HepG2 (cell line): ENCODE results near the gene OR2B2. TPM values are rescaled to one million over a fixed set of nuclear protein-coding genes. Genes with fewer than 3 reads are reported as not detected.
A peak's percentile ranks its signal among the peaks of the same experiment; 100 is the strongest.

Experiments
- ATAC-seq: fragments of 200-7000 bp; cut with Tn5 transposase; 3 replicates; pipeline ENCODE4 v1.9.1; 2020; ENCODE audit warnings: mild to moderate bottlenecking, moderate library complexity
- BruUV-seq: library from RNA; stranded (reverse); fragments of 400-500 nt; replicated peaks from 2 replicates; lab custom pipeline; 2021; lab: Mats Ljungman, UMichigan
- CTCF ChIA-PET: fragments of 300-600 bp; formaldehyde crosslinking; extraction: SDS; loops from one replicate; lab custom pipeline; 2021; ENCODE audit warnings: low total read pairs, inconsistent platforms, low intra/inter-chr PET ratio; lab: Yijun Ruan, JAX
- POLR2A ChIA-PET: fragments of 350-600 bp; sonication (Branson Sonifier 250); formaldehyde crosslinking; loops from one replicate; lab custom pipeline; 2020; ENCODE audit warnings: antibody characterized with exemption, inconsistent platforms; lab: Yijun Ruan, JAX
- DNase-seq: peaks from one replicate; pipeline ENCODE4 v3.0.0-alpha.2; 2015; ENCODE audit warnings: low spot score
- FAIRE-seq: peaks from 3 replicates; lab custom pipeline; 2011; peaks lifted over from hg19 to GRCh38; lab: Jason Lieb, UNC
- H2AFZ ChIP-seq: one replicate; pipeline ENCODE4 v1.6.1; 2011; ENCODE audit warnings: low read length, inconsistent platforms
- H3K27ac ChIP-seq: fragments of 300-600 bp; 3 replicates; pipeline ENCODE4 v1.8.0; 2011; ENCODE audit warnings: mixed run types, mild to moderate bottlenecking, mixed read lengths, low read length, inconsistent platforms; ENCODE audit not compliant: insufficient read depth; ENCODE audit errors: extremely low read length
- H3K27me3 ChIP-seq, 2 experiments: fragments of 200-600 bp in 1 of 2; 2 replicates in 1 of 2; 3 replicates in 1 of 2; pipeline versions ENCODE4 v1.6.0 to v1.8.0; 2011; ENCODE audit warnings: low read length in 2 of 2, mild to moderate bottlenecking in 2 of 2, moderate library complexity in 2 of 2, inconsistent platforms in 1 of 2; ENCODE audit not compliant: insufficient read depth in 2 of 2, control insufficient read depth in 1 of 2
- H3K36me3 ChIP-seq, 2 experiments: fragments of 200-600 bp in 1 of 2; replicated peaks in 1 of 2; 2 replicates in 1 of 2; 3 replicates in 1 of 2; pipeline versions ENCODE4 v1.5.1 to v1.8.0; 2011; ENCODE audit warnings: low read length in 2 of 2, inconsistent platforms in 1 of 2; ENCODE audit not compliant: insufficient read depth in 2 of 2, control insufficient read depth in 1 of 2
- H3K4me1 ChIP-seq: 2 replicates; pipeline ENCODE4 v1.5.1; 2012; ENCODE audit warnings: low read length, inconsistent platforms; ENCODE audit not compliant: insufficient read depth
- H3K4me2 ChIP-seq: 2 replicates; pipeline ENCODE4 v1.6.0; 2011; ENCODE audit warnings: low read depth, low read length, inconsistent platforms
- H3K4me3 ChIP-seq, 3 experiments: fragments of 200-600 bp in 1 of 3; sonication (generic), shearing (Covaris generic) in 1 of 3; replicated peaks in 1 of 3; 2 replicates each; pipeline ENCODE4 v1.5.1; 2011 to 2016; ENCODE audit warnings: low read length in 3 of 3, inconsistent platforms in 2 of 3, low read depth in 2 of 3, mild to moderate bottlenecking in 2 of 3, control low read depth in 1 of 3, mixed read lengths in 1 of 3; ENCODE audit not compliant: insufficient read depth in 1 of 3
- H3K79me2 ChIP-seq: one replicate; pipeline ENCODE4 v1.6.1; 2011; ENCODE audit warnings: low read length, inconsistent platforms; ENCODE audit not compliant: insufficient read depth
- H3K9ac ChIP-seq: 2 replicates; pipeline ENCODE4 v1.6.0; 2011; ENCODE audit warnings: mild to moderate bottlenecking, low read depth, low read length, inconsistent platforms; ENCODE audit not compliant: insufficient read depth
- H3K9me3 ChIP-seq: 2 replicates; pipeline ENCODE4 v1.5.1; 2012; ENCODE audit warnings: mild to moderate bottlenecking, low read length
- H4K20me1 ChIP-seq: 2 replicates; pipeline ENCODE4 v1.6.0; 2011; ENCODE audit warnings: inconsistent platforms, mild to moderate bottlenecking, low read length, moderate library complexity; ENCODE audit not compliant: insufficient read depth
- BRF2 ChIP-seq: sonication (generic); formaldehyde crosslinking; IDR thresholded peaks from 2 replicates; pipeline ENCODE4 v1.8.1; 2022; ENCODE audit warnings: mild to moderate bottlenecking, missing genetic modification reagents
- DRAP1 ChIP-seq: IDR thresholded peaks from 2 replicates; pipeline ENCODE4 v1.6.1; 2016; ENCODE audit warnings: missing genetic modification reagents, missing compliant biosample characterization
- FIP1L1 ChIP-seq: fragments of 200-400 bp; formaldehyde crosslinking; IDR thresholded peaks from 2 replicates; pipeline ENCODE4 v1.6.1; 2018; ENCODE audit warnings: low read depth, mild to moderate bottlenecking, low read length, moderate library complexity, borderline replicate concordance; ENCODE audit not compliant: insufficient read depth
- HCFC1 ChIP-seq: fragments of 150-350 bp; IDR thresholded peaks from 2 replicates; pipeline ENCODE4 v1.6.1; 2014; ENCODE audit warnings: low read depth, low read length
- ISL2 ChIP-seq: sonication (generic); formaldehyde crosslinking; IDR thresholded peaks from 2 replicates; pipeline ENCODE4 v1.5.0; 2020; ENCODE audit warnings: missing genetic modification reagents
- KDM2A ChIP-seq: sonication (generic); formaldehyde crosslinking; IDR thresholded peaks from 2 replicates; pipeline ENCODE4 v1.4.0; 2020; ENCODE audit warnings: low read depth, missing genetic modification reagents, borderline replicate concordance
- KLF11 ChIP-seq: IDR thresholded peaks from 2 replicates; pipeline ENCODE4 v1.6.1; 2016; ENCODE audit warnings: missing compliant biosample characterization
- LCORL ChIP-seq, 2 experiments: fragments of 450-650 bp in 1 of 2; sonication (generic) in 1 of 2; formaldehyde crosslinking in 1 of 2; IDR thresholded peaks; 2 replicates each; pipeline versions ENCODE4 v1.5.0 to v1.6.1; 2017 to 2020; ENCODE audit warnings: antibody characterized with exemption in 1 of 2, missing genetic modification reagents in 1 of 2
- NFYC ChIP-seq: IDR thresholded peaks from 2 replicates; pipeline ENCODE4 v1.6.1; 2016; ENCODE audit warnings: missing genetic modification reagents, missing compliant biosample characterization
- SMYD3 ChIP-seq: sonication (generic); formaldehyde crosslinking; IDR thresholded peaks from 2 replicates; pipeline ENCODE4 v1.8.1; 2023; ENCODE audit warnings: mild to moderate bottlenecking, missing genetic modification reagents
- TRIM22 ChIP-seq: fragments of 450-650 bp; IDR thresholded peaks from 2 replicates; pipeline ENCODE4 v1.6.1; 2017
- ZBTB39 ChIP-seq: sonication (generic); formaldehyde crosslinking; IDR thresholded peaks from 2 replicates; pipeline ENCODE4 v1.5.0; 2020; ENCODE audit warnings: missing genetic modification reagents
- ZFP37 ChIP-seq: sonication (generic); formaldehyde crosslinking; IDR thresholded peaks from 2 replicates; pipeline ENCODE4 v1.4.0; 2020; ENCODE audit warnings: missing genetic modification reagents, borderline replicate concordance
- ZNF275 ChIP-seq: sonication (generic); formaldehyde crosslinking; IDR thresholded peaks from 2 replicates; pipeline ENCODE4 v1.8.0; 2022; ENCODE audit warnings: missing genetic modification reagents, mild to moderate bottlenecking, inconsistent platforms, borderline replicate concordance
- WGBS: methylation state at CpG from one replicate; pipeline ENCODE4 v1.1.6; 2017; ENCODE audit warnings: low lambda C conversion rate; 5-methylcytosine and 5-hydroxymethylcytosine counted together
- in situ Hi-C: cut with HindIII; loops from 2 replicates; pipeline ENCODE4 v1.10.0; 2017; ENCODE audit warnings: low pct_unique_long_range_greater_than_20kb; ENCODE audit not compliant: extremely low pct_ligation_motif_present
- intact Hi-C: fragments of 100-400 bp; cut with micrococcal nuclease; formaldehyde crosslinking; loops from one replicate; pipeline ENCODE4 v1.10.0; 2022; ENCODE audit not compliant: unreplicated experiment
- polyA plus RNA-seq, 8 experiments: library from polyadenylated mRNA; depleted of rRNA in 3 of 8; stranded (reverse) in 7 of 8; unstranded in 1 of 8; fragments of >200 nt; fragmentation: Illumina TruSeq in 4 of 8; extraction: Trizol in 4 of 8; gene quantifications; 2 replicates each; pipeline versions ENCODE4 v1.2.1 to v1.2.3, GENCODE V29; 2011 to 2016; ENCODE audit warnings: low read depth in 4 of 8, missing spikeins in 1 of 8, mixed read lengths in 1 of 8; ENCODE audit not compliant: insufficient read depth in 1 of 8
- total RNA-seq, 5 experiments: library from RNA; depleted of rRNA; stranded (reverse); fragments of >200 nt; fragmentation: Illumina TruSeq; extraction: Trizol; gene quantifications; 2 replicates each; pipeline ENCODE4 v1.2.3, GENCODE V29; 2016; ENCODE audit warnings: low read depth in 1 of 5

OR2B2 gene
- total and polyA plus RNA-seq, 2 of the 13 experiments (the other 11 are each of a cell fraction or from before 2014, with no cell fraction given): not detected

- TF ChIP-seq BRF2: no peak
Observed at GRCh38 chr6:27867051-27867944, 44.9 kb downstream of the OR2B2 start (continued).

- no TSS peak for BruUV-seq
- in situ Hi-C loops (no loop called here), intact Hi-C loops (loop anchor here (2.0 kb wide), 1 partner anchor 22 kb away; no protein-coding TSS in a partner anchor)
- Histone ChIP-seq H3K27me3 (peaks cover 0 to 31% of the 10 kb centered on the region in 2 experiments; a peak in 3 of 5 replicates), H2AFZ (no peak overlapping the region), H3K4me2 (peak overlapping the region; percentile 84), H3K79me2 (no peaks in the 10 kb centered on the region), H3K9me3 (no peaks in the 10 kb centered on the region), H3K4me3 (peak overlapping the region; percentile 58 to 70 (median 65)), H3K9ac (peak overlapping the region; percentile 66), H4K20me1 (no peaks in the 10 kb centered on the region), H3K36me3 (no peaks in the 10 kb centered on the region), H3K27ac (peak overlapping the region; percentile 50), H3K4me1 (peaks cover 38% of the 10 kb centered on the region)
- FAIRE-seq (peak; percentile 18), DNase-seq (peak; percentile 32), ATAC-seq (peak; percentile 9; the same call in 2 of the 3 replicates)
- ChIA-PET POLR2A (interaction anchor here (0.8 to 5.5 kb wide), 4 partner anchors 23 to 71 kb away, joined by 3 to 74 read pairs (median 34); a partner anchor contains a TSS), CTCF (no interaction called here)
- 65% methylated on average over 27 of the region's 27 CpGs for WGBS
- TF ChIP-seq KLF11 (no peak), KDM2A (CRISPR knock-in tag) (no peak), ZFP37 (no peak), ZNF275 (CRISPR knock-in tag) (no peak), HCFC1 (no peak), DRAP1 (CRISPR knock-in tag) (no peak), SMYD3 (CRISPR knock-in tag) (no peak), LCORL (IDR thresholded peaks at IDR 0.05) (no peak), LCORL (CRISPR knock-in tag; IDR thresholded peaks at IDR 0.05) (no peak), NFYC (CRISPR knock-in tag) (peak; percentile 70), TRIM22 (no peak), FIP1L1 (no peak), ZBTB39 (no peak), ISL2 (no peak)
Observed at GRCh38 chr6:27866357-27867050, 45.7 kb downstream of the OR2B2 start.
